Spinal cord (tissue), 10 donors: ENCODE measurements around the gene ZFHX3. TPM values are rescaled to one million over a fixed set of nuclear protein-coding genes. Genes with fewer than 3 reads are reported as not detected.

Source experiments
- DNase-seq, 6 donors: peaks; one replicate each; pipeline versions ENCODE4 v3.0.0 to v3.0.0-alpha.2; 2013 to 2015; ENCODE audit warnings: low spot score in 6 of 6, low read depth in 4 of 6
- H3K27ac ChIP-seq: one replicate; pipeline ENCODE4 v1.5.1; 2013; ENCODE audit warnings: low read depth, low read length, control low read depth
- H3K27me3 ChIP-seq: one replicate; pipeline ENCODE4 v1.6.1; 2013; ENCODE audit warnings: low read length; ENCODE audit not compliant: control insufficient read depth, insufficient read depth
- H3K36me3 ChIP-seq: one replicate; pipeline ENCODE4 v1.6.1; 2013; ENCODE audit warnings: low read length; ENCODE audit not compliant: control insufficient read depth, insufficient read depth
- H3K4me1 ChIP-seq: one replicate; pipeline ENCODE4 v1.6.1; 2013; ENCODE audit warnings: low read length; ENCODE audit not compliant: control insufficient read depth, insufficient read depth
- H3K4me3 ChIP-seq: one replicate; pipeline ENCODE4 v1.5.1; 2013; ENCODE audit warnings: low read depth, low read length, control low read depth
- H3K9me3 ChIP-seq: one replicate; pipeline ENCODE4 v1.6.1; 2013; ENCODE audit warnings: low read length; ENCODE audit not compliant: control insufficient read depth, insufficient read depth
- WGBS: methylation state at CpG from one replicate; pipeline ENCODE4 v1.1.5; 2013; ENCODE audit warnings: missing lambda C conversion rate; ENCODE audit not compliant: insufficient coverage; 5-methylcytosine and 5-hydroxymethylcytosine counted together
- polyA plus RNA-seq, 2 donors: library from polyadenylated mRNA; unstranded; fragments of 120-200 nt; gene quantifications; one replicate each; pipeline ENCODE4 v1.2.1, GENCODE V29; 2013; ENCODE audit not compliant: insufficient read length in 2 of 2
- total RNA-seq, 2 donors: library from RNA; depleted of rRNA in 1 of 2; stranded (reverse); fragments of 120-200 nt in 1 of 2; fragments of >200 nt in 1 of 2; gene quantifications; one replicate each; pipeline versions ENCODE4 v1.2.3 to v1.2.4, GENCODE V29; 2013 to 2014
- donor health status: healthy.

The ZFHX3 gene
- total and polyA plus RNA-seq, 4 donors = 10.7 to 16.6 (median 13.1) TPM

GRCh38 chr16:72873044-72873443, 174.9 kb downstream of the ZFHX3 start:
- no peaks in the 10 kb centered on the region for H3K27me3 ChIP-seq
- H3K9me3 ChIP-seq = no peaks in the 10 kb centered on the region
- peaks cover 9% of the 10 kb centered on the region for H3K4me1 ChIP-seq
- H3K27ac ChIP-seq = no peak overlapping the region
- DNase-seq = peak in 1 of 6 donors; percentile 67
- H3K4me3 ChIP-seq = no peak overlapping the region
- H3K36me3 ChIP-seq = no peaks in the 10 kb centered on the region
- 60% methylated on average over 3 of the region's 5 CpGs for WGBS

- no peaks in the 10 kb centered on the region for H3K4me1 ChIP-seq
- H3K27me3 ChIP-seq = peaks cover 2% of the 10 kb centered on the region
- DNase-seq = no peak
- 60% methylated on average over 2 of the region's 7 CpGs for WGBS
- H3K27ac ChIP-seq = no peak overlapping the region
- no peaks in the 10 kb centered on the region for H3K9me3 ChIP-seq
- no peak overlapping the region for H3K4me3 ChIP-seq
- H3K36me3 ChIP-seq = no peaks in the 10 kb centered on the region
Measured at GRCh38 chr16:72865835-72866234, 182.1 kb downstream of the ZFHX3 start.

- H3K27ac ChIP-seq = no peak overlapping the region
- no peaks in the 10 kb centered on the region for H3K9me3 ChIP-seq
- no peak overlapping the region for H3K4me3 ChIP-seq
- DNase-seq = no peak
- H3K36me3 ChIP-seq = no peaks in the 10 kb centered on the region
- peaks cover 2% of the 10 kb centered on the region for H3K27me3 ChIP-seq
- WGBS = 80% methylated on average over 5 of the region's 5 CpGs
- H3K4me1 ChIP-seq = no peaks in the 10 kb centered on the region
Measured at GRCh38 chr16:72865258-72865657, 182.7 kb downstream of the ZFHX3 start.

- 72% methylated on average over 3 of the region's 6 CpGs for WGBS
- Histone ChIP-seq H3K36me3 (no peaks in the 10 kb centered on the region), H3K27ac (no peak overlapping the region), H3K9me3 (no peaks in the 10 kb centered on the region), H3K27me3 (peaks cover 10% of the 10 kb centered on the region), H3K4me1 (peaks cover under 1% of the 10 kb centered on the region), H3K4me3 (no peak overlapping the region)
- no peak for DNase-seq
Measured at GRCh38 chr16:72864130-72864833, 183.6 kb downstream of the ZFHX3 start.

GRCh38 chr16:72862090-72862489, 185.8 kb downstream of the ZFHX3 start:
- Histone ChIP-seq H3K27ac (no peak overlapping the region), H3K4me1 (peaks cover 17% of the 10 kb centered on the region), H3K9me3 (no peaks in the 10 kb centered on the region), H3K27me3 (peaks cover 12% of the 10 kb centered on the region), H3K36me3 (no peaks in the 10 kb centered on the region), H3K4me3 (no peak overlapping the region)
- DNase-seq = no peak

- H3K4me3 ChIP-seq = no peak overlapping the region
- no peak for DNase-seq
- no peaks in the 10 kb centered on the region for H3K9me3 ChIP-seq
- peaks cover 12% of the 10 kb centered on the region for H3K27me3 ChIP-seq
- H3K36me3 ChIP-seq = no peaks in the 10 kb centered on the region
- no peak overlapping the region for H3K27ac ChIP-seq
- WGBS = 89% methylated on average over 5 of the region's 14 CpGs
- peaks cover 17% of the 10 kb centered on the region for H3K4me1 ChIP-seq
Measured at GRCh38 chr16:72860726-72861562, 187.0 kb downstream of the ZFHX3 start.

GRCh38 chr16:72859581-72859980, 188.3 kb downstream of the ZFHX3 start:
- no peak for DNase-seq
- 98% methylated on average over 6 of the region's 6 CpGs for WGBS
- Histone ChIP-seq H3K27me3 (peaks cover 12% of the 10 kb centered on the region), H3K4me1 (peaks cover 17% of the 10 kb centered on the region), H3K9me3 (no peaks in the 10 kb centered on the region), H3K4me3 (no peak overlapping the region), H3K27ac (peak overlapping the region; percentile 75), H3K36me3 (no peaks in the 10 kb centered on the region)

GRCh38 chr16:72858665-72859493, 189.0 kb downstream of the ZFHX3 start:
- Histone ChIP-seq H3K27ac (peak overlapping the region; percentile 75), H3K4me1 (peaks cover 17% of the 10 kb centered on the region), H3K4me3 (no peak overlapping the region), H3K9me3 (no peaks in the 10 kb centered on the region), H3K36me3 (no peaks in the 10 kb centered on the region), H3K27me3 (peaks cover 12% of the 10 kb centered on the region)
- peak in 1 of 6 donors; percentile 43 for DNase-seq
- 24% methylated on average over 17 of the region's 21 CpGs for WGBS

- Histone ChIP-seq H3K4me1 (peaks cover 17% of the 10 kb centered on the region), H3K36me3 (no peaks in the 10 kb centered on the region), H3K27me3 (peaks cover 12% of the 10 kb centered on the region), H3K9me3 (no peaks in the 10 kb centered on the region), H3K27ac (peak overlapping the region; percentile 75), H3K4me3 (no peak overlapping the region)
- DNase-seq = peak in 2 of 6 donors; percentile 32 to 69
- 57% methylated on average over 7 of the region's 14 CpGs for WGBS
Measured at GRCh38 chr16:72857834-72858664, 189.9 kb downstream of the ZFHX3 start.
